LNCaP clone FGC (cell line): ENCODE data around the gene GRIK4.

Experiments used
- DNase-seq: peaks from one replicate; pipeline ENCODE4 v3.0.0-alpha.2; 2011; ENCODE audit warnings: low read depth
- H3K4me3 ChIP-seq: 2 replicates; pipeline ENCODE4 v1.5.1; 2011; ENCODE audit warnings: mild to moderate bottlenecking, low read depth, low read length, control low read depth
- CTCF ChIP-seq: IDR thresholded peaks from 2 replicates; pipeline ENCODE4 v1.5.1; 2012; ENCODE audit warnings: mild to moderate bottlenecking; ENCODE audit not compliant: control insufficient read depth, insufficient read depth; ENCODE audit errors: extremely low read depth

The GRIK4 gene

GRCh38 chr11:120633616-120634393, 122.3 kb downstream of the GRIK4 start:
- H3K4me3 ChIP-seq: no peak overlapping the region

GRCh38 chr11:120634706-120635105, 123.2 kb downstream of the GRIK4 start:
- no peak overlapping the region for H3K4me3 ChIP-seq
- no peak for TF ChIP-seq CTCF
- DNase-seq: no peak

More at GRCh38 chr11:120633616-120634393, 122.3 kb downstream of the GRIK4 start:
- TF ChIP-seq CTCF: no peak
- no peak for DNase-seq

GRCh38 chr11:120635136-120635810, 123.7 kb downstream of the GRIK4 start:
- H3K4me3 ChIP-seq: no peak overlapping the region
- no peak for DNase-seq
- no peak for TF ChIP-seq CTCF

- DNase-seq: no peak
- no peak for TF ChIP-seq CTCF
- no peak overlapping the region for H3K4me3 ChIP-seq
Observed at GRCh38 chr11:120637131-120637530, 125.6 kb downstream of the GRIK4 start.

- TF ChIP-seq CTCF: no peak
- no peak for DNase-seq
- H3K4me3 ChIP-seq: no peak overlapping the region
Observed at GRCh38 chr11:120642196-120642894, 130.8 kb downstream of the GRIK4 start.

GRCh38 chr11:120643284-120643683, 131.7 kb downstream of the GRIK4 start:
- H3K4me3 ChIP-seq: no peak overlapping the region
- no peak for TF ChIP-seq CTCF
- DNase-seq: no peak
